ENCODE results near the gene TMEM86B.
A peak's percentile ranks its signal among the peaks of the same experiment; 100 is the strongest.

The TMEM86B gene

GRCh38 chr19:55229145-55229788, 704 bp upstream of the TMEM86B start:
- no peak for ATAC-seq

DNA sequence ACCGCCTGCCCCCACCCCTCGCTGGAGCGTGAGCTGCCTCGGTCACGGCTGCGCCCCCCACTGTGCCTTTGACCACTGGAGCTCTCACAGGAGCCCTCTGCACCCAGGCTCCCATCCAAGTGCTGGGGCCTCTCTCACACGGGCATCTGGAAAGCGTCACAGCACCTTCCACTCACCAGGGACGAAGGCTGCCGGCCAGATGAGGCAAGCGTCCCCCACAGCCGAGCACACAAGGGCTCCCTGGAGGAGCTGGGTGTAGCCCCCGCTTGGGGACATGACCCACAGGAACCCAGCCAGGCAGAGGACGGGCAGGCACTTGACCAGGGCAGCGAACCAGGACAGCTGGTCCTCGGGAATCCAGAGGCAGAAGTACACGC, 560 bp downstream of the TMEM86B start:
- ATAC-seq = peak; percentile 40
- TF ChIP-seq OSR1 (CRISPR knock-in tag; IDR thresholded peaks at IDR 0.05) (no peak), ZNF8 (CRISPR knock-in tag; IDR thresholded peaks at IDR 0.05) (no peak), TCF4 (CRISPR knock-in tag; IDR thresholded peaks at IDR 0.05; ENCODE audit: borderline replicate concordance) (peak; percentile 63; the same call in 1 of the 2 replicates)
- TF ChIP-seq, protein P1, sequence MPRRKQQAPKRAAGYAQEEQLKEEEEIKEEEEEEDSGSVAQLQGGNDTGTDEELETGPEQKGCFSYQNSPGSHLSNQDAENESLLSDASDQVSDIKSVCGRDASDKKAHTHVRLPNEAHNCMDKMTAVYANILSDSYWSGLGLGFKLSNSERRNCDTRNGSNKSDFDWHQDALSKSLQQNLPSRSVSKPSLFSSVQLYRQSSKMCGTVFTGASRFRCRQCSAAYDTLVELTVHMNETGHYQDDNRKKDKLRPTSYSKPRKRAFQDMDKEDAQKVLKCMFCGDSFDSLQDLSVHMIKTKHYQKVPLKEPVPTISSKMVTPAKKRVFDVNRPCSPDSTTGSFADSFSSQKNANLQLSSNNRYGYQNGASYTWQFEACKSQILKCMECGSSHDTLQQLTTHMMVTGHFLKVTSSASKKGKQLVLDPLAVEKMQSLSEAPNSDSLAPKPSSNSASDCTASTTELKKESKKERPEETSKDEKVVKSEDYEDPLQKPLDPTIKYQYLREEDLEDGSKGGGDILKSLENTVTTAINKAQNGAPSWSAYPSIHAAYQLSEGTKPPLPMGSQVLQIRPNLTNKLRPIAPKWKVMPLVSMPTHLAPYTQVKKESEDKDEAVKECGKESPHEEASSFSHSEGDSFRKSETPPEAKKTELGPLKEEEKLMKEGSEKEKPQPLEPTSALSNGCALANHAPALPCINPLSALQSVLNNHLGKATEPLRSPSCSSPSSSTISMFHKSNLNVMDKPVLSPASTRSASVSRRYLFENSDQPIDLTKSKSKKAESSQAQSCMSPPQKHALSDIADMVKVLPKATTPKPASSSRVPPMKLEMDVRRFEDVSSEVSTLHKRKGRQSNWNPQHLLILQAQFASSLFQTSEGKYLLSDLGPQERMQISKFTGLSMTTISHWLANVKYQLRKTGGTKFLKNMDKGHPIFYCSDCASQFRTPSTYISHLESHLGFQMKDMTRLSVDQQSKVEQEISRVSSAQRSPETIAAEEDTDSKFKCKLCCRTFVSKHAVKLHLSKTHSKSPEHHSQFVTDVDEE (CRISPR knock-in tag; IDR thresholded peaks at IDR 0.05) = peak; percentile 56; the same call in 1 of the 2 replicates

More at GRCh38 chr19:55229145-55229788, 704 bp upstream of the TMEM86B start:
- no peak for TF ChIP-seq ZNF70 (CRISPR knock-in tag; IDR thresholded peaks at IDR 0.05)
- no peak for TF ChIP-seq ZC3H10 (CRISPR knock-in tag; IDR thresholded peaks at IDR 0.05)
- TF ChIP-seq, protein P2, sequence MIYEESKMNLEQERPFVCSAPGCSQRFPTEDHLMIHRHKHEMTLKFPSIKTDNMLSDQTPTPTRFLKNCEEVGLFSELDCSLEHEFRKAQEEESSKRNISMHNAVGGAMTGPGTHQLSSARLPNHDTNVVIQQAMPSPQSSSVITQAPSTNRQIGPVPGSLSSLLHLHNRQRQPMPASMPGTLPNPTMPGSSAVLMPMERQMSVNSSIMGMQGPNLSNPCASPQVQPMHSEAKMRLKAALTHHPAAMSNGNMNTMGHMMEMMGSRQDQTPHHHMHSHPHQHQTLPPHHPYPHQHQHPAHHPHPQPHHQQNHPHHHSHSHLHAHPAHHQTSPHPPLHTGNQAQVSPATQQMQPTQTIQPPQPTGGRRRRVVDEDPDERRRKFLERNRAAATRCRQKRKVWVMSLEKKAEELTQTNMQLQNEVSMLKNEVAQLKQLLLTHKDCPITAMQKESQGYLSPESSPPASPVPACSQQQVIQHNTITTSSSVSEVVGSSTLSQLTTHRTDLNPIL (CRISPR knock-in tag; IDR thresholded peaks at IDR 0.05; ENCODE audit: low read depth) = no peak
- TF ChIP-seq OSR1 (CRISPR knock-in tag; IDR thresholded peaks at IDR 0.05) = no peak
- no peak for TF ChIP-seq RARB (CRISPR knock-in tag; IDR thresholded peaks at IDR 0.05)
- no peak for TF ChIP-seq TCF4 (CRISPR knock-in tag; IDR thresholded peaks at IDR 0.05; ENCODE audit: borderline replicate concordance)
- TF ChIP-seq ZFP30 (CRISPR knock-in tag; IDR thresholded peaks at IDR 0.05) = no peak
- TF ChIP-seq, protein P3, sequence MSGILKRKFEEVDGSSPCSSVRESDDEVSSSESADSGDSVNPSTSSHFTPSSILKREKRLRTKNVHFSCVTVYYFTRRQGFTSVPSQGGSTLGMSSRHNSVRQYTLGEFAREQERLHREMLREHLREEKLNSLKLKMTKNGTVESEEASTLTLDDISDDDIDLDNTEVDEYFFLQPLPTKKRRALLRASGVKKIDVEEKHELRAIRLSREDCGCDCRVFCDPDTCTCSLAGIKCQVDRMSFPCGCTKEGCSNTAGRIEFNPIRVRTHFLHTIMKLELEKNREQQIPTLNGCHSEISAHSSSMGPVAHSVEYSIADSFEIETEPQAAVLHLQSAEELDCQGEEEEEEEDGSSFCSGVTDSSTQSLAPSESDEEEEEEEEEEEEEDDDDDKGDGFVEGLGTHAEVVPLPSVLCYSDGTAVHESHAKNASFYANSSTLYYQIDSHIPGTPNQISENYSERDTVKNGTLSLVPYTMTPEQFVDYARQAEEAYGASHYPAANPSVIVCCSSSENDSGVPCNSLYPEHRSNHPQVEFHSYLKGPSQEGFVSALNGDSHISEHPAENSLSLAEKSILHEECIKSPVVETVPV (CRISPR knock-in tag; IDR thresholded peaks at IDR 0.05) = no peak
- no peak for TF ChIP-seq GLIS3 (CRISPR knock-in tag; IDR thresholded peaks at IDR 0.05)
- TF ChIP-seq, protein P1 (CRISPR knock-in tag; IDR thresholded peaks at IDR 0.05) = no peak
- no peak for TF ChIP-seq BACH2 (CRISPR knock-in tag; IDR thresholded peaks at IDR 0.05; ENCODE audit: borderline replicate concordance)
- TF ChIP-seq PPARA (CRISPR knock-in tag; IDR thresholded peaks at IDR 0.05; ENCODE audit: borderline replicate concordance) = no peak
- TF ChIP-seq POU6F1 (CRISPR knock-in tag; IDR thresholded peaks at IDR 0.05; ENCODE audit: borderline replicate concordance, low read depth) = no peak
- TF ChIP-seq, protein P4, sequence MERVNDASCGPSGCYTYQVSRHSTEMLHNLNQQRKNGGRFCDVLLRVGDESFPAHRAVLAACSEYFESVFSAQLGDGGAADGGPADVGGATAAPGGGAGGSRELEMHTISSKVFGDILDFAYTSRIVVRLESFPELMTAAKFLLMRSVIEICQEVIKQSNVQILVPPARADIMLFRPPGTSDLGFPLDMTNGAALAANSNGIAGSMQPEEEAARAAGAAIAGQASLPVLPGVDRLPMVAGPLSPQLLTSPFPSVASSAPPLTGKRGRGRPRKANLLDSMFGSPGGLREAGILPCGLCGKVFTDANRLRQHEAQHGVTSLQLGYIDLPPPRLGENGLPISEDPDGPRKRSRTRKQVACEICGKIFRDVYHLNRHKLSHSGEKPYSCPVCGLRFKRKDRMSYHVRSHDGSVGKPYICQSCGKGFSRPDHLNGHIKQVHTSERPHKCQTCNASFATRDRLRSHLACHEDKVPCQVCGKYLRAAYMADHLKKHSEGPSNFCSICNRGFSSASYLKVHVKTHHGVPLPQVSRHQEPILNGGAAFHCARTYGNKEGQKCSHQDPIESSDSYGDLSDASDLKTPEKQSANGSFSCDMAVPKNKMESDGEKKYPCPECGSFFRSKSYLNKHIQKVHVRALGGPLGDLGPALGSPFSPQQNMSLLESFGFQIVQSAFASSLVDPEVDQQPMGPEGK (CRISPR knock-in tag; IDR thresholded peaks at IDR 0.05; ENCODE audit: borderline replicate concordance) = no peak
